ENCODE measurements around the gene MEIOC. TPM values are rescaled to one million over a fixed set of nuclear protein-coding genes. Genes with fewer than 3 reads are reported as not detected.

The MEIOC gene
- polyA plus RNA-seq, 3 donors: 1.7 to 3.5 (median 3.3) TPM

DNA sequence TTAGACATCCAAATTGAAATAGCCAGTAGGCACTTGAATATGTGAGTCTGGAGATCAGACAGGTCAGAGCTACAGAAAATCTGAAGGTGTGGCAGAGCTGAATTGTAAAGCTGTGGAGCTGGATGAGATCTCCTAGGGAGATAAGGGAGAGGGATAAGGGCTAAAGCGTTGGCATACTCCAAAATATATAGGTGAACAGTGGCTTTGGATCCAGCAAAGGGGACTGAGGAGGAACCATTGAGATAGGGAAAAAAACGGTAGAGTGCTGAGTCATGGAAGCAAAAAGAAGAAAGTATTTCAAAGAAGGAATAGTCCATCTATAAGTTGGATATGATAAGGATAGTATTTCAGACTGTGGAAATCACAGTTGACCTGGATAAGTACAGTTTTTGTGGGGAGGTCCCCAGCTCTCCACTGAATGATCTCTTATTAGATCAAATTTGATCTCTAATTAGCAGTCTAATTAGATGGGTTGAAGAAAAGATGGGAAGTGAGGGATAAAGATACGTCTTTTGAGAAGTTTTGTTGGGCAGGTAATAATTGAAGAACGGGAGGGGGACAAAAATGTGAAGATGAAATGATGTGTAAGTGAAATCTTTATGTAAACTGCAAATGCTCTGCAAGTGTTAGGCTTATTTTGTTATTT, 51.6 kb downstream of the MEIOC start:
- DNase-seq: no peak

DNA sequence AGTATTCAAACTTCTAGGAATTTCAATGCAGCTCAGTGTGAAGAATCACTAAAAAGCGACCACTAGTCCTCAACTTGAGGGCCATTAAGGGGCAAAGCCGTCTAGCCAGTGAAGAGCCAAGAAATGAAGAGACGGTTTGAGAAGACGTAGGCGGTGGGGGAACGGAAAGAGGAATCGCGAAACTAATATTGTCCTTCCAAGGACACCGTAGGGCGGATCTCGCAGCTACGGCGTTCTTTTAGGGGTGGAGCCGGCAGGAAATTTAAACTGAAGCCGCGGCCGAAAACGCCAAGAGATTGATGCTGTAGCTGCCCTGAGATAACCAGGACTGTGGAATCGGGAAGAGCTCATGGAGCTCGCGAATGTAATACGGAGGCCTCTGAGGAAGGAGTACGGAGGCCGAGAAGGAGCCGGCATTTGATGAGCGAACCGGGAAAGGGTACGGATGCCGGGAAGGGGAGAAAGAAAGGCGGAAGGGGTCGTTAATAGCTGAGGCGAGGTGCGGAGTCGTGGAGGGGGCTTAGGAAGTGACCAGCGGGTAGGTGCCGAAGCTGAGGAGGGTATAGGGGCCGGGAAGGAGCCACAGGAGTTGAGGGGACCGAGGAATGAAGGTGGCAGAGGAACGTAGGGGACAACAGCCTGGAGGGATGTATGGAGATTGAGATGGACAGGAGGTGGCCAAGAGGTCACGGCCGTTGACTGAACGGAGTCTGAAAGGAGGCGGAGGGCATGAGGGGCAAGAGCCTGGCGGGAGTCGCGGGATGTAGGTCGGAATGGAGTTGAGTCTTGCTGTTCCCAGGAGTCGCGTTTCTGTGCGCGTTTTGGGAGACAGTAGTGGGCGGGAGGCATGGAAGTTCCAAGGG, 52.4 kb downstream of the MEIOC start, which contains the start of gene DBF4B:
Gene DBF4B, plus strand, starts transcription at position 265 of the 863 bp plus-strand sequence. Its CDS starts 156 bp downstream, at position 421.
- DNase-seq: peak; percentile 93

DNA sequence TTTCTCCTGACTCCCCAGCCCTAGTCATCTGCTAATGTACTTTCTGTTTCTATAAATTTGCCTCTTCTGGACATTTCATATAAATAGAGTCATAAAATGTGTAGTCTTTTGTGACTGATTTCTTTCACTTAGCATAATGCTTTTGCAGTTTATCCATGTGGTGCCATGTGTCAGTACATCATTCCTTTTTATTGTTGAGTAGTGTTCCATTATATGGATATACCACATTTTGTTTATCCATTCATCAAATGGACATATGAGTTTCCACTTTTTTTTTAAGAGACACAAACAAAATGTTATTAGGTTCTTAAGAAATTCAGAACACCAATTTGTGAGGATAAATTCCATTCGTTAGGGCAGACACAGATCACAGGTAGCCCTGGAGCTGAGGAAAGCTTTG, 63.2 kb downstream of the MEIOC start:
- DNase-seq: no peak

DNA sequence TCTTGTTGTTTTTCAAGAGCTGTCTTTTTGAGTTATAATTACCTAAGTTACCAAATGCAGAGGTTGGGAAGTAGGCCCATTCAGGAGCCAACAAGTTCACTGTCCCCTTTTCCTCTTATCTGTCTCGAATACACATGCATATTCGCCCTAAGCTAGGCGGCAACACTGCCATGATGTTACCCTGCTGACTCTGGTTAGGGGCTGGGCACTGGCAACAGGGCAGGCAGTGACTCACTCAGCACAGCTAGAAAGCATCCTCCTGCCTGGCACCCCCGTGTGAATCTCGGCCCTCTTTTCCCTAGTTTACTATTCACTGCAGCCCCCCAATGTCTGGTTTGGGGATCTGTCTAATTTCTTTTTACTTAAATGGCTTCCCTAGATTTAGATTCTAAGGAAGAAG, 66.0 kb downstream of the MEIOC start:
- DNase-seq: no peak

Other genes with a start within 250 kb of the MEIOC start
- gene GPATCH8, start 153.1 kb upstream of the MEIOC start, polyA plus RNA-seq (ENCODE audit: insufficient read length in 3 of 3): 10 to 100 TPM; 37.9 to 62.8 (median 59.8) TPM
- gene FZD2, start 99.0 kb upstream of the MEIOC start, polyA plus RNA-seq (ENCODE audit: insufficient read length in 3 of 3): 10 to 100 TPM; 30.7 to 48.9 (median 38.2) TPM
- gene CCDC43, start 33.3 kb downstream of the MEIOC start, polyA plus RNA-seq (ENCODE audit: insufficient read length in 3 of 3): 10 to 100 TPM; 33.7 to 34.4 (median 34.2) TPM
- gene DBF4B, start 52.2 kb downstream of the MEIOC start, polyA plus RNA-seq (ENCODE audit: insufficient read length in 3 of 3): 10 to 100 TPM; 12.0 to 21.5 (median 18.5) TPM
- gene ADAM11, start 102.5 kb downstream of the MEIOC start, polyA plus RNA-seq (ENCODE audit: insufficient read length in 3 of 3): 1 to 10 TPM; 2.7 to 3.7 (median 3.4) TPM
- gene GJC1, start 173.8 kb downstream of the MEIOC start, polyA plus RNA-seq (ENCODE audit: insufficient read length in 3 of 3): 10 to 100 TPM; 24.1 to 26.2 (median 24.3) TPM
- gene HIGD1B, start 191.4 kb downstream of the MEIOC start, polyA plus RNA-seq (ENCODE audit: insufficient read length in 3 of 3): 1 to 10 TPM in 2 of 3 donors, under 1 TPM in 1; 0.91 to 1.9 (median 1.2) TPM
- 100 to 1,000 TPM; 101 to 113 (median 104) TPM for gene EFTUD2, start 243.0 kb downstream of the MEIOC start, polyA plus RNA-seq (ENCODE audit: insufficient read length in 3 of 3)